HCT116 (cell line): ENCODE results near the gene XPNPEP2.

Source experiments
- ATF3 ChIP-seq: IDR thresholded peaks from 2 replicates; pipeline ENCODE4 v1.6.1; 2012
- EZH2 ChIP-seq: fragments of 200-600 bp; sonication (generic); IDR thresholded peaks from 2 replicates; pipeline ENCODE4 v1.6.1; 2017; ENCODE audit warnings: antibody characterized with exemption, mixed run types
- POLR2A ChIP-seq: IDR thresholded peaks from 2 replicates; pipeline ENCODE4 v1.7.0; 2011; ENCODE audit warnings: borderline replicate concordance; ENCODE audit not compliant: insufficient read depth, insufficient read length; ENCODE audit errors: extremely low read depth
- ZFX ChIP-seq: fragments of 450-650 bp; IDR thresholded peaks from 2 replicates; pipeline ENCODE4 v1.6.1; 2017

- no peak for TF ChIP-seq ATF3
- TF ChIP-seq EZH2 = no peak
- TF ChIP-seq ZFX = no peak
- no peak for TF ChIP-seq POLR2A
Measured at GRCh38 chrX:129738466-129739308, at the start of gene XPNPEP2.
